ENCODE results near the gene MIDN. TPM values are rescaled to one million over a fixed set of nuclear protein-coding genes. Genes with fewer than 3 reads are reported as not detected.

The MIDN gene
- total and polyA plus RNA-seq, 2 of the 4 experiments (the other 2 are of a cell fraction) = 2.5 to 26.0 TPM

GRCh38 chr19:1244693-1245451, 3.5 kb upstream of the MIDN start:
- no peak overlapping the region for H3K56ac ChIP-seq (ENCODE audit: extremely low read depth, insufficient read depth, low read length)
- peak overlapping the region in 1 of 2 experiments; percentile 64; a peak in 2 of 4 replicates for H4K8ac ChIP-seq (ENCODE audit: low read depth in 2 of 2, low read length in 2 of 2)
- H3K14ac ChIP-seq (replicated peaks; ENCODE audit: low read depth, low read length) = no peak overlapping the region
- peak overlapping the region; percentile 47 for H3K4ac ChIP-seq (ENCODE audit: low read depth, low read length)
- peaks cover 21% of the 10 kb centered on the region for H3K4me1 ChIP-seq (ENCODE audit: control insufficient read depth, insufficient read depth, low read length)
- no peak overlapping the region; the same call in 2 of the 3 replicates for H2BK15ac ChIP-seq (ENCODE audit: low read depth, low read length)
- H3K23ac ChIP-seq (ENCODE audit: low read depth, low read length) = peak overlapping the region; percentile 35; the same call in 1 of the 2 replicates
- TF ChIP-seq NFE2L2 (IDR thresholded peaks at IDR 0.05; ENCODE audit: low read depth, low read length) (no peak), CEBPB (IDR thresholded peaks at IDR 0.05; ENCODE audit: low read depth, low read length) (no peak), FOS (IDR thresholded peaks at IDR 0.05; ENCODE audit: low read depth, low read length) (no peak), ELK1 (IDR thresholded peaks at IDR 0.05; ENCODE audit: borderline replicate concordance, low read depth, low read length) (no peak), USF2 (IDR thresholded peaks at IDR 0.05; ENCODE audit: low read depth, low read length) (no peak), CHD1 (IDR thresholded peaks at IDR 0.05; ENCODE audit: low read depth, low read length) (no peak), RAD21 (IDR thresholded peaks at IDR 0.05; ENCODE audit: low read length) (no peak), MAZ (IDR thresholded peaks at IDR 0.05; ENCODE audit: borderline replicate concordance, low read depth, low read length) (no peak), MXI1 (IDR thresholded peaks at IDR 0.05; ENCODE audit: borderline replicate concordance, low read depth, low read length) (no peak), BHLHE40 (IDR thresholded peaks at IDR 0.05; ENCODE audit: low read depth, low read length) (no peak), RFX5 (IDR thresholded peaks at IDR 0.05; ENCODE audit: low read depth, low read length) (no peak), POLR2A (IDR thresholded peaks at IDR 0.05; ENCODE audit: low read depth, low read length) (no peak), RCOR1 (IDR thresholded peaks at IDR 0.05; ENCODE audit: insufficient replicate concordance, low read length) (no peak), SMC3 (IDR thresholded peaks at IDR 0.05; ENCODE audit: low read depth, low read length) (no peak)
- no peak overlapping the region for H3K4me3 ChIP-seq (ENCODE audit: insufficient read depth, low read depth, low read length)
- no TSS peak for BruUV-seq (replicated peaks)
- ATAC-seq (ENCODE audit: low read depth) (no peak), DNase-seq (no peak)
- CTCF ChIA-PET = interaction anchor here (0.6 to 3.1 kb wide), 8 partner anchors 8 to 29 kb away, joined by 3 to 64 read pairs (median 7); partner anchors contain the start of gene CIRBP
- no peak overlapping the region for H4K5ac ChIP-seq (ENCODE audit: low read depth, low read length)
- H3K9ac ChIP-seq (ENCODE audit: low read depth, low read length) = 0 out of 2 replicates have a peak overlapping the region, but pooled peaks have one; percentile 0
- peak overlapping the region; percentile 22 for H2BK5ac ChIP-seq (ENCODE audit: low read depth, low read length, poor library complexity, severe bottlenecking)
- 40% methylated on average over 12 of the region's 31 CpGs; no CpG with 5 or more reads in 1 of the 2 experiments for WGBS, 2 experiments (ENCODE audit: extremely low coverage in 2 of 2, insufficient read length in 1 of 2)
- peaks cover 28% of the 10 kb centered on the region for H4K20me1 ChIP-seq (ENCODE audit: insufficient read depth, low read length)
- peak overlapping the region; percentile 24; the same call in 1 of the 2 replicates for H3K4me2 ChIP-seq (ENCODE audit: low read depth, low read length)
- H4K91ac ChIP-seq (ENCODE audit: insufficient read depth, low read depth, low read length) = peak overlapping the region; percentile 14; the same call in 1 of the 2 replicates
- peaks cover 4 to 54% of the 10 kb centered on the region in 2 experiments; a peak in 2 of 4 replicates for H3K79me1 ChIP-seq (ENCODE audit: low read depth in 1 of 2, low read length in 2 of 2)
- H3K27ac ChIP-seq (ENCODE audit: insufficient read depth, low read length) = peak overlapping the region; percentile 63
- no peaks in the 10 kb centered on the region for H3K27me3 ChIP-seq (ENCODE audit: control insufficient read depth, insufficient read depth, low read length)
- POLR2A ChIA-PET (ENCODE audit: unreplicated experiment) = interaction anchor here (0.5 to 4.2 kb wide), 4 partner anchors 12 to 216 kb away, joined by 3 to 62 read pairs (median 4); partner anchors contain the start of gene CIRBP
- no peak overlapping the region for H2BK20ac ChIP-seq (ENCODE audit: low read depth, low read length)
- peak overlapping the region; percentile 61; the same call in 1 of the 2 replicates for H2BK120ac ChIP-seq (ENCODE audit: low read depth, low read length)
- peaks cover under 1% of the 10 kb centered on the region; the same call in 1 of the 2 replicates for H3K36me3 ChIP-seq (ENCODE audit: control insufficient read depth, insufficient read depth, low read length)
- in situ Hi-C loops (cut with MboI; ENCODE audit: low sequenced_read_pairs) (no loop called here), intact Hi-C loops (cut with micrococcal nuclease) (loop anchor here (1.0 kb wide), 1 partner anchor 21 kb away; no protein-coding TSS in a partner anchor), dilution Hi-C loops (cut with HindIII; ENCODE audit: low sequenced_read_pairs, unreplicated experiment) (no loop called here)
- peak overlapping the region; percentile 81 for H2AK5ac ChIP-seq (ENCODE audit: low read depth, low read length)
- no peak overlapping the region for H3K18ac ChIP-seq (ENCODE audit: low read depth, low read length)
- H3K9me3 ChIP-seq (ENCODE audit: control insufficient read depth, insufficient read depth, low read length) = no peaks in the 10 kb centered on the region
- H2AK9ac ChIP-seq (replicated peaks; ENCODE audit: low read depth, low read length, poor library complexity) = peak overlapping the region; percentile 97
- peak overlapping the region; percentile 78 for H2AFZ ChIP-seq (replicated peaks; ENCODE audit: low read length, poor library complexity)
- H3K9me1 ChIP-seq (ENCODE audit: insufficient read depth, low read length) = no peaks in the 10 kb centered on the region
